KBM-7 (cell line): Measurements from ENCODE around the gene PSAT1.
A peak's percentile ranks its signal among the peaks of the same experiment; 100 is the strongest.

ENCODE experiments used
- DNase-seq: peaks from one replicate; pipeline ENCODE4 v3.0.0-alpha.2; 2015
- in situ Hi-C: fragments of 300-500 bp; cut with MboI; formaldehyde crosslinking; loops from 2 replicates; pipeline ENCODE4 v1.14.3; 2020; ENCODE audit warnings: low sequenced_read_pairs, low pct_unique_long_range_greater_than_20kb, mixed read lengths

Gene PSAT1

GRCh38 chr9:78291240-78291925 lies 5.5 kb upstream of the PSAT1 start:
- DNase-seq = no peak
- in situ Hi-C loops = no loop called here

- in situ Hi-C loops = no loop called here
- no peak for DNase-seq
Observed at GRCh38 chr9:78292026-78292425, 4.9 kb upstream of the PSAT1 start.

DNA sequence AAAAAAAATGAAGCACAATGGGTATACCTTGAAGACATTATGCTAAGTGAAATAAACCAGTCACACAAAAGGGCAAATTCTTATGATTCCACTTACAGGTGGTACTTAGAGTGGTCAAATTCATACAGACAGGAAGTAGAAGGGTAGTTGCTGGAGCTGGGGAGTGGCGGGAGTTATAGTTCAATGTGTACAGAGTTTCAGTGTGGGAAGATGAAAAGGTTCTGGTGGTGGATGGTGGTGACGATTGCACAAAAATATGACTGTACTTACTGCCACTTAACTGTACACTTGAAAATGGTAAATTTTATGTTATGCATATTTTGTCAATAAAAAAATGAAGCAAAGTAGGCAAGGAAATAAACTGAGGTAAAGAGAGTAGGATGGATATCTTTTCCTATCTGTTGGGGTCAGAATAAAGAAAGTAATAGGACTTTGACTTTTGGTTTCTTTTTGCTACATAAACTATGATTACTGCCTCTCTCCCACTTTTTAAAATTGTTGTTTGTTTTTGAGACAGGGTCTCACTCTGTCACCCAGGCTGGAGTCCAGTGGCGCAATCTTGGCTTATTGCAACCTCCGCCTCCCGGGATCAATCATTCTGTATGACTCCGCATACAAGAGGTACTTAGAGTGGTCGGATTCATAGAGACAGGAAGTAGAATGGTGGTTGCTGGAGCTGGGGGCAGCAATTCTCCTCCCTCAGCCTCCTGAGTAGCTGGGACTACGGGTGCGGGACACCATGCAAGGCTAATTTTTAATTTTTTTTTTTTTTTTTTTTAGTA lies 4.0 kb upstream of the PSAT1 start:
- no peak for DNase-seq
- in situ Hi-C loops = no loop called here

DNA sequence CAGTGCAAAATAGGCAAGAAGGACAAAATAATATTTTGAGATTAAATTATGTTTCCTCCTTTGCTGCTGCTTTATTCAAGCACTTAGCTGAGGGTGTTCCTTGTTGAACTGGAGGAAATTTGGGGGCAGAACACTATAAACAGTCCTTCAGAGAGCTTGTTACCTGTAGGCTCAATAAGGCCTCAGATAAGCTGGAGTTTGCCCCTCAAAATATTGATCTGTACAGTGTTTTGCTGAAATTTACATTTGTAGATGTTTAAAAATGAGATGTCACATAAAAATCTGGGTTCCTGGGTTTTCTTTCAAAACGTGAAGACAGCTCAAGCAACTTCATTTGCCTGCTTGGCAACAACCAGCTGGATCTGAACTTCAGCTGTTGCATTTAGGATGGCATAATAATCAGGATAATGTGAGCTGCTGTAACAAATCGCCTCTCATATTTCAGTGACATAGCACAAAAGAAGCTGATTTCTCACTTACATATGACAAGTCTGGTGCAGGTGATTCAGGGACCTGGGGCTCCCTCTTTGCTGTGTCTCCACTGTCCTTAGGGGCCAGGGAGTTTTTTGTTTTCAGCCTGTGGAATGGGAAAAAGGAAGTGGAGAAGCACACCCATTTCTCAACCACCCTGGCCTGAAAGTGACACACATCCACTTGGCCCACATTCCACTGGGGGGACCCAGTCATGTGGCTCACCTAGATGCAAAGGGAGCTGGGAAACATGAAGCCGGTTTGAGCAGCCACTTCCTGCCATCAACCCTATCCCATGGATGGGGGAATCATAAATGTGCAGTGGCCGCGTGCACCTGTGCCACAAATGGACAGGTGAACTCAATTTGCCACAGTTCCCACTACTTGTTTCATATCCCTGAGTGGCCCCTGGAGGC lies 2.4 kb upstream of the PSAT1 start:
- DNase-seq = no peak
- in situ Hi-C loops = no loop called here

- in situ Hi-C loops = no loop called here
- DNase-seq = no peak
Observed at GRCh38 chr9:78295177-78295575, 1.7 kb upstream of the PSAT1 start.

DNA sequence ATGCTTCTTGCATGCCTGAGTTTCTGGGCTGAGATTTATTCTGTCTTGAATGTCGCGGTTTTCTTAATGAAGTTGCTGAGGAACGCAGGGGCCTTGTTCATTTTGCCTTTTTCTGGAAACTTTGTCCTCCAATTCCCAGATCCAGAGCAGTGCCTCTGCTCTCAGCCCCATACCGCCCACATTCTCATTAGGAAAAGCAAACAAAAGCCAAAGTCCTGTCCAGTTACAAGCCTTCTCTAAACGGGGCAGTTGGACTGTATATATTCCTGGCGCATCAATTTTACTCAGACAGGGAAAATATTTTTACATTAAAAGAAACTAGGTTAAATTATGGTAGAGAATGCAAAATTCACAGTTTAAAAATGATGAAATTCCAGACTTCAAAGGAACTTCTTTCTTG lies 1.2 kb upstream of the PSAT1 start:
- in situ Hi-C loops = no loop called here
- DNase-seq = no peak

DNA sequence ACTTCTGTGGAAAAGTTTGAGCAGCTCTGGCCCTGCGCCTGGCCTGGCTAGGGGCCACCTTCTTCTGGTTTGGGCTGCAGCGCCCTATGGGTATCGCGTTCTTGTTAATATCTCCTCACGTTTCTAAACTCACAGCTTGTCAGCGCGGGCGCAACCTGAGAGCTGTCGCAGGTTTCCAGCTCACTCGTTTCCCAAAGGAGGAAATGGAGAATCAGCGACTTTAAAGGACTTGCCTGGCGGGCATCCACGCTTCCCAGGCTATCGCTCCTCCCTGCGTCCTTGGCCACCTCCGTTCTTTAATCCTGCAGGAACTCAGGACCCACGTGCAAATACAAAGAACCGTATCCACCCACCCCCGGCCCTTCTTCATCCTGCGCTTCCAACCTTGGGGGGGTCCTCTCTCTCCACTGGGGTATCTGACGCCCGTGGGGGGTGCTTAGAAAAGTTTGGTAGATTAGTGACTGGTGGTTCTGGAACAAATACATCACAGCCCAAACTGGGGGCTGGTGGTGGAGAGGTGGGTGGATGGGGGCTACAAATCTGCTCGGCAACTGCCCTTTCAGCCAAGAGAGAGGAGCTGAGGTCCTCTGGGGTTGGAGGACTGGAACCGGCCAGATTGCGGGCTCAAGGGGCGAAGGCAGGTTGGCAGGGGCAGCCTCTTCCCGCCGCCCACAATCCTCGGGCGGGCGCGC lies 578 bp upstream of the PSAT1 start:
- in situ Hi-C loops = no loop called here
- no peak for DNase-seq

DNA sequence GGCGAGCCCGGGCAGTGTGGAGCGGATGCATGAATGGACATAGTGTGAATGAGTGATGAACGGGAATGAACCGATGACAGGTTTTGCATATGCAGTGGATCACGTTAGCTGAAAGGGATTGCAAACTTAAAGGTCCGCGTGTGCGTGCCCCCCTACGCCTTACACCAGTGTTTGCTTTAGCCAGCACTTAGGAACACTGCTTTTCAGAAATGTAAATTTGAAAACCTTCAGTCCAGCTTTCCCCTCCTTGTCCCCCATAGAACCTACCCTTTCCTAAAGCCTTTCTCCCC lies 692 bp downstream of the PSAT1 start:
- in situ Hi-C loops = no loop called here
- no peak for DNase-seq

GRCh38 chr9:78298046-78298765 lies 1.3 kb downstream of the PSAT1 start:
- peak; percentile 42 for DNase-seq
- in situ Hi-C loops = no loop called here

- DNase-seq = no peak
- in situ Hi-C loops = no loop called here
Observed at GRCh38 chr9:78300209-78300608, 3.3 kb downstream of the PSAT1 start.

GRCh38 chr9:78301466-78301865 lies 4.5 kb downstream of the PSAT1 start:
- DNase-seq = no peak
- in situ Hi-C loops = no loop called here

DNA sequence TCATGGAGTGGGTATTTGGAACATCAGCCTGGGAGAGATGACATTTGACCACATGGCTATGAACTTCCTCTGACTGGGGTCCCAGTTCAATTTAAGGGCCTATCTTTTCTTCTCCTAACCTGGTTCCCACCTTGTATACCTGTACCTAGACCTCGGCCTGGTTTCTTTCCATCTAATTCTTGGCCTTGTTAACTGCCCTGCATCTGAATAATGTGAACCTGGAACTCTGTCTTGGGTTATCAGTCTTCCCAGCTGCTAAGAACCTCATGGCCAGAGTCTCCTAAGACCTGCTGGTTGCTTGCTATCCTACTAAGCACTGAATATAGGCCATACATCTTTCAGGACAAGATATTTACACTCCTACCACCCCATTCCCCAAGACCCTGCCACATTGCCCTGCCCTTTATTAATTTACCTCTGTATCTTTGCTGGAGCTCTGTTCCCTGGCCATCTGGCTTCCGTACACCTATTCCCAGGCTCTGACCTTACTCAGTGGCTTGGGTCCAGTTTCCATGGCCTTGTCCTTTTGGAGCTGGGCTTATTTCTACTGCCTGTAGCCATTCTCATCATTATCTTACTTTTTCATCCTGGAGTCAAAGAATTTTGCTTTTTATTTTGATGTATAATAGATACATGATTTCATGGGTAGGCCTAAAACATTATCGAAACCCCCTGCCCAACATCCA lies 6.6 kb downstream of the PSAT1 start:
- DNase-seq = no peak
- in situ Hi-C loops = no loop called here

DNA sequence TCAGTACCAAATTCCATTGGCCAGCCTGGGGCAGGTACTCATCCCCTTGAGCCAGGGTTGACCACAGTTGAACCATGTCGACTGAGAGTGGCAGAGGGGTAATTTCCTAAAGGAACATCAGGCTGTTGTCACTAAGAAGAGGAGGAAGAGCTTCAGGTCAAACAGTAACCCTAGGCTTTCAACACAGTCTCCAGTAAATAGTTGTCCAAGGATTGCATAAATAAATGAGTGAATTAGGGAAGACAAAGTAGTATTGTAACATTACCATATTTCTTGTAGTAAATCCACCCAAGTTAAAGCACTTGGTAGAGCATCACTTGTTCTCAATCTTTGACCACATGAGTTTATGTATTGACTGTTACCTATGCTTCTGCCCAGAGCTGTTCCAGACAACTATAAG lies 7.4 kb downstream of the PSAT1 start:
- in situ Hi-C loops = no loop called here
- DNase-seq = no peak

DNA sequence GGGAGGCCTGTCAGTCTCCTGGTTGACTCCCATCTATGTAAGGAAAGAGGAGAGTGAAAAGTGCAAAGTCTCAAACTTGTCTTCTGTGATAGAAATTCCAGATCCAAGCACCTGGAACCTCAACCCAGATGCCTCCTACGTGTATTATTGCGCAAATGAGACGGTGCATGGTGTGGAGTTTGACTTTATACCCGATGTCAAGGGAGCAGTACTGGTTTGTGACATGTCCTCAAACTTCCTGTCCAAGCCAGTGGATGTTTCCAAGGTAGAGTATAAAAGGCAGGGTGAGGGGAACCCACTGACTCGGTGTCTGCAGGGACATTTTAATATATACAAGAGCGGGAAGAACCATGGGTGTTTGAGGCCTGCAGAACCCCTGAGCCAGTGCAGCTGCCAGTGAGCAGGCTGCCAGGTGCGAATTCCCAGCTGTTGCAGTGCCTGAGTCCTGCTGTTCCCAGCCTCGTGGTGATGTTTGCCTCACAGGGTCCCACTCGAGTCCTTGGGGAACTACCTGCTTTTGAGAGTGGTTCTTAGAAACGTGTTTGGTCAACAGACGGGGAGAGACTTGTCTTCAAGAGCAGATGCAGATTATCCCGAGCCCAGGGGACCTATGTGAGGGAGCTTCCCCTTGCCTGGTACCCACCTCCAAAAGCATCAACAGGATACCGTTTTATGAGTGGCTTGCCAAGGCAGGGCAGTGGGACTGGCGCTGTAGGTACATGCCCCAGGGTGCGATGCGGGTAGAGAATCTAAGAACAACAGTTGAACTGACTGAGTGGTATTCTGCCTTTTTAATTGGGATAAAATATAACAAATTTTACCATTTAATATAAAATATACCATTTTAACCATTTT lies 9.5 kb downstream of the PSAT1 start:
- in situ Hi-C loops = no loop called here
- DNase-seq = no peak

- DNase-seq = no peak
- in situ Hi-C loops = no loop called here
Observed at GRCh38 chr9:78307360-78307759, 10.4 kb downstream of the PSAT1 start.

GRCh38 chr9:78309066-78309465 lies 12.1 kb downstream of the PSAT1 start:
- in situ Hi-C loops = no loop called here
- DNase-seq = no peak

GRCh38 chr9:78311075-78311474 lies 14.2 kb downstream of the PSAT1 start:
- DNase-seq = no peak
- in situ Hi-C loops = no loop called here
